HepG2 (cell line): Measurements from ENCODE around the gene ALKBH5. TPM values are rescaled to one million over a fixed set of nuclear protein-coding genes. Genes with fewer than 3 reads are reported as not detected.

Experiments
- CENPT ChIP-seq: sonication (generic); formaldehyde crosslinking; IDR thresholded peaks from 2 replicates; pipeline ENCODE4 v1.8.0; 2022; ENCODE audit warnings: low read depth, mild to moderate bottlenecking, moderate library complexity, missing genetic modification reagents
- CHD4 ChIP-seq: fragments of 200-600 bp; sonication (generic); IDR thresholded peaks from 2 replicates; pipeline ENCODE4 v1.7.0; 2017; ENCODE audit warnings: mild to moderate bottlenecking, low read length, borderline replicate concordance
- EEA1 ChIP-seq: sonication (generic); formaldehyde crosslinking; IDR thresholded peaks from 2 replicates; pipeline ENCODE4 v1.5.1; 2020; ENCODE audit warnings: mild to moderate bottlenecking, missing genetic modification reagents, borderline replicate concordance
- ISX ChIP-seq: sonication (generic); formaldehyde crosslinking; conservative IDR thresholded peaks from 2 replicates; pipeline ENCODE4 v1.5.0; 2020; ENCODE audit warnings: missing genetic modification reagents
- JDP2 ChIP-seq: sonication (generic); formaldehyde crosslinking; IDR thresholded peaks from 2 replicates; pipeline ENCODE4 v1.8.1; 2022; ENCODE audit warnings: missing genetic modification reagents, borderline replicate concordance
- KLF12 ChIP-seq: sonication (generic); formaldehyde crosslinking; IDR thresholded peaks from 2 replicates; pipeline ENCODE4 v1.4.0; 2020; ENCODE audit warnings: missing genetic modification reagents, borderline replicate concordance
- MLLT10 ChIP-seq: sonication (generic); formaldehyde crosslinking; IDR thresholded peaks from 2 replicates; pipeline ENCODE4 v1.4.0; 2020; ENCODE audit warnings: missing genetic modification reagents
- NCOA5 ChIP-seq: sonication (generic); formaldehyde crosslinking; IDR thresholded peaks from 2 replicates; pipeline ENCODE4 v1.4.0; 2020; ENCODE audit warnings: missing genetic modification reagents
- NFIC ChIP-seq: IDR thresholded peaks from 2 replicates; pipeline ENCODE4 v1.6.1; 2012; ENCODE audit warnings: mild to moderate bottlenecking, low read length, inconsistent platforms
- RBAK ChIP-seq: sonication (generic); formaldehyde crosslinking; IDR thresholded peaks from 2 replicates; pipeline ENCODE4 v1.5.1; 2020; ENCODE audit warnings: mild to moderate bottlenecking, missing genetic modification reagents
- RELA ChIP-seq: sonication (generic); formaldehyde crosslinking; IDR thresholded peaks from 2 replicates; pipeline ENCODE4 v1.4.0; 2020; ENCODE audit warnings: missing genetic modification reagents
- RXRA ChIP-seq: sonication (generic); formaldehyde crosslinking; IDR thresholded peaks from 2 replicates; pipeline ENCODE4 v1.5.1; 2020; ENCODE audit warnings: missing genetic modification reagents
- SPEN ChIP-seq: sonication (generic); formaldehyde crosslinking; IDR thresholded peaks from 2 replicates; pipeline ENCODE4 v1.5.1; 2020; ENCODE audit warnings: low read depth, mild to moderate bottlenecking, missing genetic modification reagents
- TBX2 ChIP-seq: sonication (generic); formaldehyde crosslinking; IDR thresholded peaks from 2 replicates; pipeline ENCODE4 v1.5.0; 2020; ENCODE audit warnings: missing genetic modification reagents, mild to moderate bottlenecking, borderline replicate concordance
- TEF ChIP-seq: sonication (generic); formaldehyde crosslinking; IDR thresholded peaks from 2 replicates; pipeline ENCODE4 v1.5.0; 2020; ENCODE audit warnings: missing genetic modification reagents
- ZBTB26 ChIP-seq: IDR thresholded peaks from 2 replicates; pipeline ENCODE4 v1.6.1; 2016; ENCODE audit warnings: missing compliant biosample characterization, missing genetic modification reagents, borderline replicate concordance
- ZKSCAN1 ChIP-seq: fragments of 150-350 bp; IDR thresholded peaks from 2 replicates; pipeline ENCODE4 v1.6.1; 2014; ENCODE audit warnings: low read length
- ZMAT5 ChIP-seq: sonication (generic); formaldehyde crosslinking; IDR thresholded peaks from 2 replicates; pipeline ENCODE4 v1.5.0; 2020; ENCODE audit warnings: mild to moderate bottlenecking, low read depth, missing genetic modification reagents, borderline replicate concordance
- ZNF180 ChIP-seq: sonication (generic); formaldehyde crosslinking; IDR thresholded peaks from 2 replicates; pipeline ENCODE4 v1.4.0; 2020; ENCODE audit warnings: low read depth, missing genetic modification reagents, borderline replicate concordance
- ZNF264 ChIP-seq: sonication (generic); formaldehyde crosslinking; IDR thresholded peaks from 2 replicates; pipeline ENCODE4 v1.4.0; 2020; ENCODE audit warnings: missing genetic modification reagents
- ZNF281 ChIP-seq: sonication (generic); formaldehyde crosslinking; IDR thresholded peaks from 2 replicates; pipeline ENCODE4 v1.4.0; 2020; ENCODE audit warnings: missing genetic modification reagents, borderline replicate concordance
- ZNF3 ChIP-seq: IDR thresholded peaks from 2 replicates; pipeline ENCODE4 v1.7.0; 2017; ENCODE audit warnings: inconsistent platforms
- ZNF333 ChIP-seq: sonication (generic); formaldehyde crosslinking; IDR thresholded peaks from 2 replicates; pipeline ENCODE4 v1.4.0; 2020; ENCODE audit warnings: mild to moderate bottlenecking, missing genetic modification reagents, borderline replicate concordance
- ZNF549 ChIP-seq: sonication (generic); formaldehyde crosslinking; IDR thresholded peaks from 2 replicates; pipeline ENCODE4 v1.5.0; 2020; ENCODE audit warnings: missing genetic modification reagents
- ZNF567 ChIP-seq: sonication (generic); formaldehyde crosslinking; IDR thresholded peaks from 2 replicates; pipeline ENCODE4 v1.8.1; 2023; ENCODE audit warnings: mild to moderate bottlenecking, missing genetic modification reagents, borderline replicate concordance
- ZNF644 ChIP-seq: IDR thresholded peaks from 2 replicates; pipeline ENCODE4 v1.6.1; 2016; ENCODE audit warnings: low read depth
- ZNF747 ChIP-seq: sonication (generic); formaldehyde crosslinking; IDR thresholded peaks from 2 replicates; pipeline ENCODE4 v1.8.1; 2023; ENCODE audit warnings: missing genetic modification reagents, mild to moderate bottlenecking, borderline replicate concordance
- ZNF839 ChIP-seq: sonication (generic); formaldehyde crosslinking; IDR thresholded peaks from 2 replicates; pipeline ENCODE4 v1.4.0; 2020; ENCODE audit warnings: missing genetic modification reagents, mild to moderate bottlenecking, borderline replicate concordance
- polyA plus RNA-seq, 8 experiments: library from polyadenylated mRNA; depleted of rRNA in 3 of 8; stranded (reverse) in 7 of 8; unstranded in 1 of 8; fragments of >200 nt; fragmentation: Illumina TruSeq in 4 of 8; extraction: Trizol in 4 of 8; gene quantifications; 2 replicates each; pipeline versions ENCODE4 v1.2.1 to v1.2.3, GENCODE V29; 2011 to 2016; ENCODE audit warnings: low read depth in 4 of 8, missing spikeins in 1 of 8, mixed read lengths in 1 of 8; ENCODE audit not compliant: insufficient read depth in 1 of 8
- total RNA-seq, 5 experiments: library from RNA; depleted of rRNA; stranded (reverse); fragments of >200 nt; fragmentation: Illumina TruSeq; extraction: Trizol; gene quantifications; 2 replicates each; pipeline ENCODE4 v1.2.3, GENCODE V29; 2016; ENCODE audit warnings: low read depth in 1 of 5

Gene ALKBH5
- total and polyA plus RNA-seq, 2 of the 13 experiments (the other 11 are each of a cell fraction or from before 2014, with no cell fraction given) = 68.9 to 76.9 TPM

- TF ChIP-seq ZNF333 (CRISPR knock-in tag) = no peak
- TF ChIP-seq ZNF644 (CRISPR knock-in tag) = no peak
- no peak for TF ChIP-seq CHD4
- TF ChIP-seq RBAK (CRISPR knock-in tag) = no peak
- TF ChIP-seq ZKSCAN1 = no peak
- TF ChIP-seq ZBTB26 (CRISPR knock-in tag) = no peak
- TF ChIP-seq RELA (CRISPR knock-in tag) = no peak
- no peak; the same call in 1 of the 2 replicates for TF ChIP-seq ZNF3 (CRISPR knock-in tag)
- TF ChIP-seq EEA1 (CRISPR knock-in tag) = no peak
- TF ChIP-seq ZNF180 (CRISPR knock-in tag) = no peak
- no peak for TF ChIP-seq ZMAT5 (CRISPR knock-in tag)
- no peak for TF ChIP-seq ISX
- no peak for TF ChIP-seq ZNF567 (CRISPR knock-in tag)
- no peak for TF ChIP-seq ZNF264 (CRISPR knock-in tag)
- no peak for TF ChIP-seq NCOA5
- TF ChIP-seq ZNF839 (CRISPR knock-in tag) = no peak
- TF ChIP-seq RXRA (CRISPR knock-in tag) = no peak
- peak; percentile 22; the same call in 1 of the 2 replicates for TF ChIP-seq SPEN (CRISPR knock-in tag)
- peak; percentile 71 for TF ChIP-seq TBX2 (CRISPR knock-in tag)
- TF ChIP-seq ZNF549 (CRISPR knock-in tag) = no peak
- TF ChIP-seq JDP2 (CRISPR knock-in tag) = no peak; the same call in 1 of the 2 replicates
- no peak for TF ChIP-seq ZNF747 (CRISPR knock-in tag)
- TF ChIP-seq CENPT (CRISPR knock-in tag) = no peak
- TF ChIP-seq MLLT10 (CRISPR knock-in tag) = no peak
- no peak for TF ChIP-seq ZNF281 (CRISPR knock-in tag)
- TF ChIP-seq NFIC = no peak
- TF ChIP-seq KLF12 = peak; percentile 82; the same call in 1 of the 2 replicates
- TF ChIP-seq TEF = no peak
Measured at GRCh38 chr17:18258356-18259038, 74.9 kb downstream of the ALKBH5 start, which contains the start of gene FLII (continued).
